Measurements from ENCODE around the gene FAM170B.

Gene FAM170B

DNA sequence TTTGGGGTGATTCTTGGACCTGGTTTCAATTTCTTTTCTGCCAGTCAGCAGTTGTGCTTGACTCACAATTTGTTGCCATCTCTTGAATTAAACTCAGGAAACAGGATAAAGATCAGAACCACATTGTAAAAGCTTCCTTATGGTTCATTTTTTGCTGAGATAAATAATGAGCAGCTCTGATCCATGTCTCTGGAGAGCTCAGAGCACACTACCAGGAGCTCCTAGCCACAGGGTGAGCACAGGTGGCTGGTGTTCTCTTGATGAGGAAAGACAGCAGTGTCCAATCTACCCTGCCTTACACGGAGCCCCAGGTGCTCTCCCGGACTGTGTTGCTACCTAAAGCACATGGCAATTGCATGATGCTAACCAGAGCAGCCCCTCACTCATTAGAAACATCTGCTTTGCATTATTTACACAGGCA, 17.2 kb upstream of the FAM170B start:
- DNase-seq: no peak

DNA sequence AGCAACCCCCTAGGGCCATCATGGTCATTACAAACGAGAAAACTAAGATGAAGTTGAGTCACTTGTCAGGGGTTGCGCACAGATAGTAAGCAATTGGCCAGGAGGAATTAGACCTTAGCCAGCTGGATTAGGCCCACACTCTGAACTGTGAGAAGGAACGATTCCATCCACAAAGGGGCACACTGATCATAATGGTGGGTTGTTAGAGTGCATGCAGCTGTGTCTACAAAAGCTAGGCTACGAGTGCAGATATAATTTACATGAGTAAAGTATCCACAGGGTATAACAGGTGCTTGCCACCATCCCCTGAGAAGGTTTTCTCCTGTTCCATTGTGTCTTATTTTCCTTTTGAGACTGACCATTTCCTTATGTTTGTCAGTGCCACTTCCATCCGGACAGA, 16.6 kb upstream of the FAM170B start:
- DNase-seq: no peak

DNA sequence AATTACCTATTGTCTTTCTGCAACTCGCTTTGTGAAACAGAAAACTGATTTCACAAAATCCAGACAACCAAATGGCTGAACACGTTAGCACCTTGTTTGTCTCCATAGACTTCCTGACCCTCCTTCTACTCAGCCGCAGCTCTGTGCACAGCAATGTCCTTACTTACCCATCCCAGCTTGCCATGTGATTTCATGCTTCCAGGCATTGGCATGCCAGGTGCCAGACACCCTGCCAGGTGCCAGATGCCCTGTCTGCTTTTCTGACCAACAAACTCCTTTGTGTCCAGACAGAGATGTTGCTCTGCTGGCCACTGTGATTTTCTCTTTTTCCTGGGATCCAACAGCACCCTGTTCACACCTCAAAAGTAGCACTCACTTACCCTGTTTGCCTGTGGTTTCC, 16.1 kb upstream of the FAM170B start:
- no peak for DNase-seq

DNA sequence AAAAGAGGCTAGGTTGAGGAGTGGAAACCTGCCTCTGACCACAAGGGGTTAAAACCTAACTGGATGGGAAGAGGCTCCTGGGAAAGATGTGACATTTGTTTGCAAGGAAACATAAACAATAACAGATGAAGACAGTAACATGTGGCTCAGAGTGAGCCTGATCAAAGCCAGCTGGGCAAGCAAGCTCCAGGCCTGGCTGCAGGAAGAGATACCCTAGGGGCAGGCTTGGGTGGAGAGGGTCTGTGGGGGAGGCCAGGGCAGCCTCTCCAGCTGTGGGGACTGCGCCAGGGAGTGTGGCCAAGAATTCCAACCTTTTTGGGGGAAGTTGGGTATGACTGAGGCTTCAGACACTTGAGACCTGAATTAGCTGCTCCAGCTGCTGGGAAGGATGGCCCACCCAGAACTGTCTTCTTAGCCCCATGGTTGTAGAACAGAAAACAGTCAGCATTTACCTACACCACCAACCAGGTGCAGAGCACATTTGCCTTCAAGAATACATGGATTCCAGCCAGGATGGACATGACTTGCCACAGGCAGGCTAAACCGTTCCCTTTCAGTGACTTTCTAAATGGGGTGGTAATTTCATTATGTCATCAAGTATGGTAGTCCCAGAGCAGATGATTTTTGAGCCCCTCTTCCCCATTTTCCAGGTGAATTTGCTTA, 10.4 kb upstream of the FAM170B start:
- no peak for DNase-seq

DNA sequence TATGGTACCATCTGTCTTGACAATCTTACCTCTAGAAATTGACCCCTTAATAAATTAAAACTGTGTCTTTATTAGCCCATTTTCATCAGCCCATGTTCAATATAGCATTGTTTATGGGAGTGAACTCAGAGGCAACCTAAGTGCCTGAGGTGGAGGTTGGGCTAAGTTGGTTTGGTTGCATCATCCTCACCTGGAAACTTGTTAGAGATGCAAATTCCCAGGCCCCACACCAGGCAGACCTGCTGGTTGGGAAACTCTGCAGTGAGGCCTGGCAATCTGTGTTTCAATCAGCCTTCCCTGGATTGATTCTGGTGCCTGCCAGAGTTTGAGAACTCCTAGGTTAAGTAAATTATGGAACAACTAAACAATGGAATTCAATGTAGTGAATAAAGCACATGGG, 9.4 kb upstream of the FAM170B start:
- no peak for DNase-seq

DNA sequence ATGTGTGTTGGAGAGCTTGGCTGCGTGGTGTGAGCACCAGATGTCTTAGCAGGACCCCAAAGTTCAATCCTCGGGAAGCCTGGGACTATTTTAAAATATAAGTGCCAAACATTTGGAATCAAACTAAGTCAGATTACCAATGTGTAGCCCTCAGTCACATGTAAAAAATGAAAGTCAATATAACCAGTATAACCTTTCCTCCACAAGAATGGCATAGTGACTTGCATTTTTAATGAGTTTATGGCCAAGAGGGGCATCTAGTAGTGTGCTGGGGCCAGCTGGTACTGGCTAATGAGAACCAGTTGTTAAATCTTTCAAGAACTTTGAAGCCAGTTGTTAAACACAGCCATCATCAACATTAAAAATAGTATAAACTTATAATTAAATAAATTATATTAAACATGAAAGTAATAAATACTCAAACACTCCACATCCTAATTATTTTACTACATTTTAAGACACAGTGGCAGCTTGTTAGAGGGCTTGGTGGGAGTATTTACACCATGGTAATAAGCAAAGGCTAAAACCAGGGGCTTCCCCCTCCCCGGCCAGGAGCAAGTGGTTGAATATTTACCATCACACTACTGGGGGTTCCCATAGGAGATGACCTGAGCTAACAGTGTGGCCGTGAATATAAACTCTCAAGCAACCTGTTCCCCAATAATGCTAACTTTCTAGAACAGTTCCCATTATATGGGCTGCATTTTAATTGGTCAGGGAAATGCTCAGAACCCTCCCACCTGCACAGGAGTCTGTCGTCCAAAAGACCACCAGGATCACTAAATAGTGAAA, 7.9 kb upstream of the FAM170B start:
- DNase-seq: no peak

DNA sequence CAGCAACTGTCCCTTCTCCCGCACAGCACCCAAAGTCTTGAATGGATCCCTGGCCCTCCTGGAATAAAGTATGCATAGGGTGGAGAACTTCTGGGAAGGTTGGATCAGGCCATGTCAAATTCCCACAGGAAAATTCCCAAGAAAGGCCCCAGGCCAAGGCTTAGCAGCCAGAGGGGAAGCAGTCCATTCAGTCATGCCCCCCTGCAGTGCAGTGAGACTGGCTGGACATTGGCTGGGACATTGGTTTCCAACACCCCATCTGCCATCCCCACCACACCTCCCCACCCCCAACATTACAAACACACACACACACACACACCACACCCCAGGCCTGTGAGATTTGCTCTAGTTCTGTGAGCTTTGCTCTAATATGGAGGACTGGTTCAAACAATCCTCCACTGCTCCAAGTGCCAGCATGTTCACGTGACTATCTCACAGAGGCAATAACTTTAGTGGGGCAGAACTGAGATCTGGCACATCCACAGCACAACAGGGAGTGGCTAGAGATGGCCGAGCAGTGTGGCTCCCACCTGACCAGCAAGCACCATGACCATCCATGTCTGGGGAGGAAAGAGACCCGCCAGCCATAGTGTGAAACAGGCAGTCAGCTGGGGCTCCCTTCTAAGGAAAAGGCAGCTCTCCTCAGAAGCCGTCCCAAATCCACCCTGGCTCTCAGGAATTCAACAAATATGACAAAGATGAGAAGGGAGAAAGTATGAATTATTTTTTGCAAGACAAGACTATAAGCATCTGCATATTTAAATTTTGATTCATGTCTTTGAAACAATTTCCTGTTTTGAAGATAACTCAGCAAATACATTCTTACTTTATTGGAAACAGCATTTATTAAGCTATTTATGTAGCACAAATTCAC, 6.7 kb upstream of the FAM170B start:
- no peak for DNase-seq

DNA sequence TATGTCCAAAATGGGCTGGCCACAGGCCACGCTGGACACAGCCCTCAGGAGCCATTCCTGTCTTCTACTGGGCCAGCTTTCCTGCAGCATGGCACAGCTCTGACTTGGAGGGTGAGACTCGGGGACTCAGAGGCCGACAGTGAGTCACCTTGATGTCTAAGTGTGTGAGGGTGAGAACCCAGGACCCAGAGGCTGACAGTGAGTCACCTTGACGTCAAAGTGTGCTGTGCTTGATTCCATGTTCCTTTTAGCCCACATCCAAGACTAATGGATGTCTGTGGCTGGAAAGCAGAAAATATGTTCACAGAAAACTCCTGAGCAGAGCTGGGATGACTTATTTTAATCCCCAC, 6.0 kb upstream of the FAM170B start:
- DNase-seq: no peak

DNA sequence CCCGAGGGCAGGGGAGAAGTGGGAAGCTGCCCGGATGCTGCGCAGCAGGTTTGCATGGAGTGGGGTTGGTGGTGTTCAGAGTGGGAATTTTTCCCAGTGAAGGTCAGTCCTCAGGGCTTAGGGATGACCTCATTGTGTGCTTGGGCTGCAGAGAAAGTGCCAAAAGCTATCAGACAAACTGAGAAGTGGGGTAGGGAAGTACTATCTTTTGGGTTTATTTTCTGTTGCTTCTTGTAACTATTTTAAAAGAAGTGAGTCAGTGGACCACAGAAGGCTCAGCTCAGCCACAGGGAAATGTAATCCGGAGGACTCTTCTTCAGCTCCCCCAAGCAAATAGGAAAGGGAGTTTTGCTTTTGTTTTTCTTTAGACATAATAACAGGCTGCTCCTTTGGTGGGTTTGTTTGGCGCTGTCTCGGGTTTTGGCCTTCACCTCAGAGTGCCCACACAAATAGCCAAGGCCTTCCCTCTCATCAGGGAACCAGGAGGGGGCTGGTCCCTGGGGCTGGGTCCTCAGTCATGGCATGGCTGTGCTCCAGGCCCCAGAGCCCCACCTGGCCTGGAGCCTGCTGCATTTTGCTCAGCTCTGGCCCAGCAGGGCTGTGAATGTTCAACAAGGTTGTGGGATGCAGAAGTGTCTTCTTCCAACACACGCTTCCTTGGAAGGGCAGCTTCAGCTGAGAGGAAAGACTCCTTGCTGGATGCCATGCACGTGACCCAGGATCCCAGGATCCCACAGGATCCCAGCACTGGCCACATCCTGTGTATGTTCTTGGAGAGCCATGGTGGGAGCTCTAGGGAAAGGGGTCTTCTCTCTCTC, 5.4 kb upstream of the FAM170B start:
- no peak for DNase-seq

DNA sequence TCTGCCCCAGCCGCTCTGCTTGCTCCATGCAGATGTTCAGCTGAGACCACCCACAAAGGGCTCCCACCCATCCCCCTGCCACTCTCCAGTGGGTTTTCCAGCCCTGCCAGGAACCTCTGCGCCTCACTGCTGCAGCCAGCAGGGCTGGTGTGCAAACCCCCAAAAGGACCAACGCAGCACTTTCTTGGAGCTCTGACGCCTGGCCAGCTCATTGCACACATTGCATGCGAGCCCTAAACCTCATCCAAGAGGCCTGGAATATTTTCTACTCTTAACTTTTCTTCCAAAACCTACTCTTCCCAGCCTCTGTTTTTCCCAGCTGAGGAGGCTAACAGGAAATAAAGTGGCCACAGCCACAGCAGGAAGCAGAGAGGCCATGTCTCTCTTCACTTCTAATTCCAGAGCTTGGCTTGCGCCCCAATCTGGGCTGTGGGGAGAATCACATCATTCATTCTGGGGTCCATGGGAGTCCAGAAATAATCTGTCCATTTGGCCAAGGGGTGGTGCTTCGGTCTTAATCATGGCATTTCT, 4.6 kb upstream of the FAM170B start:
- DNase-seq: no peak

DNA sequence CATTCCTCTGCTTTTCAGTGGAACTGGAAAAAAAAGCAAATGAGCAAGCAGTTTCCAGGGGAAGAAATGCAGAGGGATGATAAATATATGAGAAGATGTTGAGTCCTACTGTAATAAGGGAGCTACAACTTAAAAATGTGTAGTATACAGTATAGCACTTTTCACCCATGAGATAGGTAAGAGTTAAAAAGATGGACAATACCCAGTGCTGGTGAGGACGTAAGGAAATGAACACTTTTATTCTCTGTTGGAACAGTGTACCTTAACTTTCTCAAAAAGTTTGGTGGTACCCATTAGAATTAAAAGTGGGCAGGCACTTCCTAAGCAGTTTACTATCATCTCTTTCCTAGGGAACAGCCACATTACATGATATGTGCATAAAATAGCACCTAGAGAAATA, 2.7 kb upstream of the FAM170B start:
- DNase-seq: no peak

DNA sequence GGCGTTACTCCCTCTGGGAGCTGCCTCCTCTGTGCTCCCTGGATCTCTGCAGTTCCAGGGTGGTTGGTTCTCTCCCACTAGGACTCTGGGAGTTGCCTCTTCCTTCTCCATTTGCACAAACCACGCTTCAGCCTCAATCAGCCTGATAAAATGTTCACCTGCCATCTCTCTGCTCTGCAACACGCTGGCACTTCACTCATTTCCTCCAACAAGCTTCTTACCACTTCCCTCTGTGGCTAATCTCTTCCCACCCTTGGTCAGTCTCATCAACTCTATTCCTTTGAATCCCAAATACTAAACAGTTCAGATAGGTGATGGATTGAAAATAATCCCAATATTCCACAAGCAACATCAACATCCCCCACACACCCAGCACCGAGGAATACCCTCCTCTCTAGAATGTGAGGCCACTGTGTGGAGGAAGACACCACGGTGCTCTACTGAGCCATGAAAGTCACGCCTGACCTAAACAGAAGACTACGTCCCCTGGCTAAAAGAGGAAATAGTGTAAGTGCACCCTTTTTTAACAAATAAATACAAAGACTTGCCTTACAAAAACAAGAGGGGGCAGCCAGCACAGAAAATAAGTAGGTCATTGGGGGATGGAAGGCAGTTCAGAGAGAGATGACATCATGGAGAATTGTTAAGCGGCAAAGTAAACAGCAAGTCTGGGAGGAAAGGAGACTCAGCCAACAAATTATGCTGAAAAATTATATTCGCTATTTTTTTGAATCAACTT, 1.9 kb upstream of the FAM170B start:
- DNase-seq: no peak

DNA sequence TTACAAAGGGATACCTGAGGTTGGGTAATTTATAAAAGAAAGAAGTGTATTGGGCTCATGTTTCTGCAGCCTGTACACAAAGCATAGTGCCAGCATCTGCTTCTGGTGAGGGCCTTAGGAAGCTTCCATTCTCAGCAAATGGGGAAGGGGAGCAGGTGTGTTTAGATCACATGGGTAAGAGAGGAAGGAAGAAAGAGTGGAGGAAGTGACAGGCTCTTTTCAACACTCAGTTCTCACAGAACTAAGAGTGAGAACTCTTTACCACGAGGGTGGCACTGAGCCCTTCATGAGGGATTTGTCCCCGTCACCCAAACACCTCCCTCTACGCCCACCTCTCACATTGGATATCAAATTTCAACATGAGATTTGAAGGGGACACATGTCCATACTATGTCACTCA, 506 bp upstream of the FAM170B start:
- no peak for DNase-seq

DNA sequence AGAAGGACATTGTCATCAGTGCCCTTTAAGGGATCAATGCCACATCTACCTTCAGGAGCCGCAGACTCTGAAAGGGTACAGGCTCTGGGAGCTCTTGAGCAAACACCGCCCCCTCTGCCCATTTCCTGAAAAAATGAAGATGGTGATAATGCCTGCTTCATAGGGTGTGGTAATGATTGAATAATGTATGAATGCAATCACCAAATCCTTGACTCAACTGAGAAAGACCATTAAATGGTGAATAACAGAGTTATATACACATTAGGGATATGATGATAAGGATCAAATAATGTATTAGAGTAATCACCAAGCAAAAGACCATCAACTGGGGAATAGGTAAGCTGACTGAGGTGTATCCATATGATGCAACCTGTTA, 1.5 kb downstream of the FAM170B start:
- DNase-seq: no peak

DNA sequence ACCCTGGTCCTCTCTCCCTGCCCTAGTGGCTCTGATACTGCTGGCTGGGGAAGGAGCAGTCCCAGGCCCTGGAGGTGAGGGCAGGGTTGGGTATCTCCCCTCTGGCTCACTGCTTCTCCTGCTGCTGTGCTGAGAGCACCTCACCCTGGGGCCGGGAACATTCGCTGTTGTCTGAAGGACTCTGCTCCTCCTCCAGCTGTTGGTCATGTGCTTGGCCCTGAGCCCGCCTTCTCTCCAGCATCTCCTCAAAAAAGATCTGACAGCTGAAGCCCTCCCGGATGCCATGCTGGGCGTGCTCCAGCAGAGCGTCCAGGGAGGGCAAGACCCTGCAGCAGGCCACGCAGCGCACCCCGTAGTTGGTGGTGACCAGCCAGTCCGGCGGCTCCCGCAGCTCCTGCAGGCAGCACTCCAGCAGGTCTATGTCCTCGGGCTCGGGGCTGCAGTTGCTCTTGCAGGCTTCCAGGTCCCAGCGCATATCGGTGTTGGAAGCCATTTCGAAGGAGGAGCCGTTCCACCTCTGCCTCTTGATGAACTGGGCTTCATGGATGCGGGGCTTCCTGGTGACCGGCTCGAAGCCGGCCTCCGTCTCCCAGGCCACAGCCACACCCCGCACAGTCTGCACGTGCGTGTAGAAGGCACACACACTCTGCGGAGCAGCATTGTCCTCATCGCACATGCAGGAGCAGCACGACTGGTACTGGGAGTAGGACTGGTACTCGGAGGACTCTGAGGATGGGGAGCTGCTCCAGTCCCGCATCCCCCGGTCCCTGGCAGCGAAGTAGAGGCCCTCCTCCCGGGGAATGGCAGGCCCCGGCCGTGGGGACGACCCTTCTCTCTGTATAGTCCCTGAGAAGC, 2.1 kb downstream of the FAM170B start:
- no peak for DNase-seq

DNA sequence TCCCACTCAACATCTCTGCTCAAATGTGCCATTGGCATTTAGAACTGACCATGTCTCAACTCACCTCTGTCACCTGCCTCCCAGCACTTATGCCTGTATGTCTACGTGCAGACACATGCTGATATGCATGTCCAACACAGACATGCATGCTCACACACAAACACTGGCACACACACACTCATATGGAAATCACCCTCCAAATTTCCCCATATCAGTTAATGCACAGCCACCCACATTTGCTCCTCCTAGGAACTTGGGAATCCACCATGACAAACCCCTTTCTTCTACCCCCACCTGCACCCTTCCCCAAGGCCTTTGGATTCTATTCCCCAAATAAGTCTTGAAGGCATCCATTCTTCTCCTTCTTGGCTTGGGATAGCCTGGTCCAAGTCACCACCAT, 4.4 kb downstream of the FAM170B start:
- no peak for DNase-seq

DNA sequence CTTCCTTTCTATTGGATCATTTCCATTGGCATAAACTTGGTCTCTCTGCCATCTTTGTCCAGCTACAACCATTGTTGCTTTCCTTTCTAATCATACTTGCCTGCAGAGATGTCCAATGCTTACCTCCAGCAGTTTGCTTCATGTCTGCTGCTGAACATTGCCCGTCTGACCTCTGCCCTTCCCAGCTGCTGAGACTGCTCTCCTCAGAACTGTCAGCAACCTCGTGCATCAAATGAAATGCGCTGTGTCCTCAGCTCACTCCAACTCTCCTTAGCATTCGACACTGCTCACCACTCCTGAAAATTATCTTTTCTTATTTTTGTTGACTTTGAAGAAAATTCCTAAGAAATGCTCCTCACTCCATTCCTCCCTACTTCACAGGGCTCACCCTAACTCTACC, 5.0 kb downstream of the FAM170B start:
- no peak for DNase-seq

DNA sequence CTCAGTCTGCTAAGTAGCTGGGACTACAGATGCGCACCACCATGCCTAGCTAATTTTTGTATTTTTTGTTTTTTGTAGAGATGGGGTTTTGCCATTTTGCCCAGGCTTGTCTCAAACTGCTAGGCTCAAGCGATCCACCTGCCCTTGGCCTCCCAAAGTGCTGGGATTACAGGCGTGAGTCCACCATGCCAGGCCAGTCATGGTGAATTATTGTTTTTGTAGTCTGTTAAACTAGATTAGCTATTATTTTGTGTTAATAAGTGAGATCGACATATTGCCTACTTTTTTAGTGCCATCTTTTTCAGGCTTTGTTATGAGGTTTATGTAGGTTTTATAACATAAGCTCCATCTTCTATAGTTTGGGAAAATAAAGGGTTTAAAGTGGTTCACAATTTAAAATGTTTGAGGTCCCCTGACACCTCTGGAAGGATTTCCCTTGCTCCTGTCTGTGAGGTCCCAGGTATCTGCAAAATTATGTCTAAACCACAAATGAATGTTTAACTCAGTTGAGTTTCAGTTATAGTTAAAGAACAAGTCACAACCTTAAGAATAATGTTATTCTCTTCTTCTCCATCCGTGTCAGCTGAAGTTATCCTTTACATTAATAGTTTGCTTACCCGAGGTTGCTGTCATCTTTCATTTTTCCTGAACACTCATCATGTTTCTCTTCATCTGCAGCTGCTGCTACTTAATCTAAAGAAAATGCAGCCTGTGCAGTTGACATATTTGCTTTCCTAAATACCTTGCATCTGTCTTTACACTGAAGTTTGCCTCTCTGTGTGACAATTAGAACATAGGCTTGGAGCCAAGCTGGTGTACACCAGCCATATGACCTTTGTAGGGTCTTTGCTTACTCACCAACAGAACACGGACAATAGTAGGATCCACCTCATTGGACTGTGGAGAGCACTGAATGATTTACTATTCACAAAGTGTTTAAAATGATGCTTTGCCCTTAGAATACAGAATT, 9.6 kb downstream of the FAM170B start:
- no peak for DNase-seq

DNA sequence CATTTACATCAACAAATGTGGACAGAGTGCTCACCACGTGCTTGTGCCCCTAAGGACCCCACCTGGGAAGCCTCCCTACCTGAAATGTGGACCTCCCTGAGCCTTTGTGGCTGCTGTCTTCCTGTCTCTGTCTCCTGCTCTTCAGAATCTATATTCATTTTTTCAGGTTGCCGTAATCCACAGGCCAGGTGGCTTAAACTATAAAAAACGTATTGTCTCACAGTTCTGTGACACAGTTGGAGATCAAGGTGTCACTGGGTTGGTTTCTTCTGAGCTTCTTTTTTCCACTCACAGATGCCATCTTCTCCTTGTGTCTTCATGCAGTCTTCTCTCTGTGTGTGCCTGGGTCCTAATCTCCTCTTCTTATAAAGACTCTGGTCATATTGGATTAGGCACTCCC, 12.9 kb downstream of the FAM170B start:
- DNase-seq: no peak

DNA sequence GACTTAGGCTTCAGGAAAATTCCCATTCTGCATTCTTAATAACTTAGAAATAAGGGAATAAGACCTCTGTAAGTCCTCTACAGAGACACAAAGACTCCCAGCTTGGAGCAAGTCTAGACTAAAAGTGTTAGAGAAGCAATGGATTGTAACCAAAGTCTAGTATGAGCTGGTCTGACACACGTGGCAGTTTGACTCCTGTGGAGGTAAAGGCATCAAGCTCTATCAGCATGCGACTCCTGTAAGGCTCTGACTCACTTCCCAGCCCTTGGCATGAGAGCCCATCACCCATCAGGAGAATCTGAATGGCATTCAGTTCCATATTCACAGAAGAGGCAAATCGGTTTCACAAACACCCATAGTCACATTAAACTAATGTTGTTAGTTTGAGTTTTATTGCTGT, 14.1 kb downstream of the FAM170B start:
- DNase-seq: no peak
